GM12891 (cell line): ENCODE data around the gene PHTF1.

Experiments
- PAX5 ChIP-seq: IDR thresholded peaks from 2 replicates; pipeline ENCODE4 v1.6.1; 2011; ENCODE audit warnings: low read length, moderate library complexity, mild to moderate bottlenecking; ENCODE audit not compliant: insufficient read depth, severe bottlenecking
- POLR2A ChIP-seq: IDR thresholded peaks from 2 replicates; pipeline ENCODE4 v1.6.1; 2011; ENCODE audit warnings: low read depth, low read length, control low read depth
- POLR2AphosphoS5 ChIP-seq: IDR thresholded peaks from 2 replicates; pipeline ENCODE4 v1.6.1; 2011; ENCODE audit warnings: low read depth, low read length, control low read depth
- POU2F2 ChIP-seq: IDR thresholded peaks from 2 replicates; pipeline ENCODE4 v1.6.1; 2011; ENCODE audit warnings: low read depth, mild to moderate bottlenecking, control low read depth, low read length, moderate library complexity
- TAF1 ChIP-seq: IDR thresholded peaks from 2 replicates; pipeline ENCODE4 v1.6.1; 2011; ENCODE audit warnings: low read depth, low read length, control low read depth

- peak; percentile 76; the same call in 1 of the 2 replicates for TF ChIP-seq POLR2AphosphoS5
- peak; percentile 92 for TF ChIP-seq POLR2A
- TF ChIP-seq POU2F2: 0 out of 2 replicates have a peak, but pooled peaks have one; percentile 1
- peak; percentile 85 for TF ChIP-seq TAF1
- TF ChIP-seq PAX5: no peak
Measured at GRCh38 chr1:113759333-113760101, at the start of gene PHTF1.
